ENCODE data around the gene GREB1.

Gene GREB1

DNA sequence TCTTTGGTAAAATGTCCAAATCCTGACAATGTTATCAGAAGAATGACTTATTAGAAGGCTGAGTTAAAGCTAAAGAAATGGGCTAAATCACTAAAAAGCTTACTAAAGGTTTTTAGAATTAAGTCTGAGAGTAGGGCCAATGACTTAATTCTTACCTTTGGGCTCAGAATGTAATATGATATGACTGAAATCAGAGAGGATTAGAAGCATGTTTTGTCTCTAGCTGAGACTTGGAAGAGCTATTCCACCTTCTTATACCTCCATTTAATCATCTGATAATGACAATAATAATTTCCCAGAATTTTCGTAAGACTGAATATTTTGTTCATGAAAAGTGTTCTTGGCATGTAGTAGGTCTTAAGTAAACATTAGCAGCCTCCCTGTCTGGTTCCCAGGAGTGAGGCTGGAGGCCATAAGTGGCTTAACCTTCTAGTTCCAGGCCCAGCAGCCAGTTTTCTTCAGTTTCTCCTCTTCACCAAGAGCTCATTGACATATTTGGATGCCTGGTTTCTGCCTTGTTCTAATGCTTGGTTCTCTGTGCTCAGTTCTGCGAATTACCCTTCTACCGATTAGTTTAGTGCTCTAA lies 42.4 kb upstream of the GREB1 start:
- Histone ChIP-seq H3K4me3 (ENCODE audit: insufficient read depth in 1 of 2, low read depth in 1 of 2, low read length in 2 of 2) (no peak overlapping the region), H2AFZ (ENCODE audit: low read depth, low read length) (no peak overlapping the region), H3K79me1 (replicated peaks; ENCODE audit: low read length, poor library complexity, severe bottlenecking) (no peaks in the 10 kb centered on the region), H3K23ac (ENCODE audit: low read length in 2 of 2) (no peak overlapping the region), H4K8ac (ENCODE audit: low read length) (no peak overlapping the region), H3K36me3 (ENCODE audit: control insufficient read depth in 1 of 2, insufficient read depth in 2 of 2, low read depth in 1 of 2, low read length in 2 of 2) (no peaks in the 10 kb centered on the region), H3K9me3 (ENCODE audit: control insufficient read depth, low read length) (no peaks in the 10 kb centered on the region), H2BK5ac (ENCODE audit: low read depth, low read length, poor library complexity, severe bottlenecking) (no peak overlapping the region), H3K4me1 (ENCODE audit: control insufficient read depth, insufficient read depth, low read depth, low read length) (peaks cover 3% of the 10 kb centered on the region), H3K27me3 (ENCODE audit: control insufficient read depth in 1 of 2, insufficient read depth in 1 of 2, low read length in 2 of 2) (peaks cover 28 to 52% of the 10 kb centered on the region in 2 experiments), H3K4ac (ENCODE audit: low read depth in 1 of 2, low read length in 2 of 2) (no peak overlapping the region), H2BK120ac (ENCODE audit: low read depth, low read length) (no peak overlapping the region), H3K9ac (ENCODE audit: low read length) (no peak overlapping the region), H3K4me2 (ENCODE audit: low read length, poor library complexity, severe bottlenecking) (no peak overlapping the region), H2BK15ac (ENCODE audit: low read depth, poor library complexity, severe bottlenecking) (no peak overlapping the region), H2BK12ac (ENCODE audit: low read length in 2 of 2) (no peak overlapping the region), H3K27ac (ENCODE audit: low read length, poor library complexity, severe bottlenecking) (no peak overlapping the region), H2AK5ac (ENCODE audit: low read length, severe bottlenecking) (no peak overlapping the region), H3K14ac (ENCODE audit: low read length in 2 of 2) (no peak overlapping the region), H3K18ac (ENCODE audit: low read depth in 1 of 2, low read length in 2 of 2) (no peak overlapping the region), H4K91ac (ENCODE audit: low read length) (no peak overlapping the region)
- DNase-seq, result no peak
- WGBS, result 95% methylated on average over 2 of the region's 3 CpGs

- Histone ChIP-seq H2AFZ (ENCODE audit: low read depth, low read length) (no peak overlapping the region), H4K8ac (ENCODE audit: low read length) (no peak overlapping the region), H3K4me2 (ENCODE audit: low read length, poor library complexity, severe bottlenecking) (no peak overlapping the region), H3K36me3 (ENCODE audit: control insufficient read depth in 1 of 2, insufficient read depth in 2 of 2, low read depth in 1 of 2, low read length in 2 of 2) (no peaks in the 10 kb centered on the region), H3K9me3 (ENCODE audit: control insufficient read depth, low read length) (no peaks in the 10 kb centered on the region), H2BK120ac (ENCODE audit: low read depth, low read length) (no peak overlapping the region), H3K79me1 (replicated peaks; ENCODE audit: low read length, poor library complexity, severe bottlenecking) (no peaks in the 10 kb centered on the region), H2BK12ac (ENCODE audit: low read length in 2 of 2) (no peak overlapping the region), H3K14ac (ENCODE audit: low read length in 2 of 2) (peak overlapping the region in 1 of 2 experiments; percentile 55), H3K4ac (ENCODE audit: low read depth in 1 of 2, low read length in 2 of 2) (no peak overlapping the region), H3K4me3 (ENCODE audit: insufficient read depth in 1 of 2, low read depth in 1 of 2, low read length in 2 of 2) (no peak overlapping the region), H2BK15ac (ENCODE audit: low read depth, poor library complexity, severe bottlenecking) (no peak overlapping the region), H3K18ac (ENCODE audit: low read depth in 1 of 2, low read length in 2 of 2) (no peak overlapping the region), H3K9ac (ENCODE audit: low read length) (no peak overlapping the region), H3K4me1 (ENCODE audit: control insufficient read depth, insufficient read depth, low read depth, low read length) (peaks cover 3% of the 10 kb centered on the region), H3K27me3 (ENCODE audit: control insufficient read depth in 1 of 2, insufficient read depth in 1 of 2, low read length in 2 of 2) (peaks cover 27 to 47% of the 10 kb centered on the region in 2 experiments), H3K23ac (ENCODE audit: low read length in 2 of 2) (no peak overlapping the region), H2AK5ac (ENCODE audit: low read length, severe bottlenecking) (no peak overlapping the region), H2BK5ac (ENCODE audit: low read depth, low read length, poor library complexity, severe bottlenecking) (no peak overlapping the region), H3K27ac (ENCODE audit: low read length, poor library complexity, severe bottlenecking) (no peak overlapping the region), H4K91ac (ENCODE audit: low read length) (no peak overlapping the region)
- 95% methylated on average over 3 of the region's 3 CpGs for WGBS
- no peak for DNase-seq
These were observed 41.6 kb upstream of the GREB1 start for GRCh38 chr2:11492244-11492643.

- peaks cover 3% of the 10 kb centered on the region for H3K4me1 ChIP-seq (ENCODE audit: control insufficient read depth, insufficient read depth, low read depth, low read length)
- WGBS, result no CpG with 5 or more reads among the region's 1 CpG
- DNase-seq, result no peak
These were observed 41.1 kb upstream of the GREB1 start for GRCh38 chr2:11492720-11493119.

DNA sequence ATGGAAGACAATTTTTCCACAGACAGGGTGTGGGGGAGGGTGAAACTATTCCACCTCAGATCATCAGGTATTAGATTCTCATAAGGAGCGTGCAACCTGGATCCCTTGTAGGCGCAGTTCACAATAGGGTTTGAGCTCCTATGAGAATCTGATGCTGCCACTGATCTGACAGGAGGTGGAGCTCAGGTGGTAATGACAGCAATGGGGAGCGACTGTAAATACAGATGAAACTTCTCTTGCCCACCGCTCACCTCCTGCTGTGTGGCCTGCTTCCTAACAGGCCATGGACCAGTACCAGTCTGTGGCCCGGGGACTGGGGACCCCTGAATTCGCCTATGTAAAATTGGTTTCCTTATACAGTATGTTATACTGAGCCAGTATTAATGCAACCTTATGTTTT lies 40.6 kb upstream of the GREB1 start:
- H3K18ac ChIP-seq (ENCODE audit: low read depth in 1 of 2, low read length in 2 of 2), result no peak overlapping the region
- H3K36me3 ChIP-seq (ENCODE audit: control insufficient read depth in 1 of 2, insufficient read depth in 2 of 2, low read depth in 1 of 2, low read length in 2 of 2), result no peaks in the 10 kb centered on the region
- H2BK12ac ChIP-seq (ENCODE audit: low read length in 2 of 2), result no peak overlapping the region
- H3K4me1 ChIP-seq (ENCODE audit: control insufficient read depth, insufficient read depth, low read depth, low read length), result peaks cover 3% of the 10 kb centered on the region
- H3K14ac ChIP-seq (ENCODE audit: low read length in 2 of 2), result no peak overlapping the region
- 92% methylated on average over 5 of the region's 6 CpGs for whole genome bisulfite sequencing
- no peak overlapping the region for H2AFZ ChIP-seq (ENCODE audit: low read depth, low read length)
- H3K23ac ChIP-seq (ENCODE audit: low read length in 2 of 2), result no peak overlapping the region
- H3K4me3 ChIP-seq (ENCODE audit: insufficient read depth in 1 of 2, low read depth in 1 of 2, low read length in 2 of 2), result no peak overlapping the region
- no peak overlapping the region for H3K9ac ChIP-seq (ENCODE audit: low read length)
- H3K79me1 ChIP-seq (replicated peaks; ENCODE audit: low read length, poor library complexity, severe bottlenecking), result no peaks in the 10 kb centered on the region
- H2BK5ac ChIP-seq (ENCODE audit: low read depth, low read length, poor library complexity, severe bottlenecking), result no peak overlapping the region
- no peak overlapping the region for H4K91ac ChIP-seq (ENCODE audit: low read length)
- H2BK15ac ChIP-seq (ENCODE audit: low read depth, poor library complexity, severe bottlenecking), result no peak overlapping the region
- no peak overlapping the region for H4K8ac ChIP-seq (ENCODE audit: low read length)
- H3K27ac ChIP-seq (ENCODE audit: low read length, poor library complexity, severe bottlenecking), result no peak overlapping the region
- H3K27me3 ChIP-seq (ENCODE audit: control insufficient read depth in 1 of 2, insufficient read depth in 1 of 2, low read length in 2 of 2), result peaks cover 26 to 37% of the 10 kb centered on the region in 2 experiments
- no peaks in the 10 kb centered on the region for H3K9me3 ChIP-seq (ENCODE audit: control insufficient read depth, low read length)
- no peak for DNase-seq
- no peak overlapping the region for H2BK120ac ChIP-seq (ENCODE audit: low read depth, low read length)
- H3K4me2 ChIP-seq (ENCODE audit: low read length, poor library complexity, severe bottlenecking), result no peak overlapping the region
- no peak overlapping the region for H3K4ac ChIP-seq (ENCODE audit: low read depth in 1 of 2, low read length in 2 of 2)
- no peak overlapping the region for H2AK5ac ChIP-seq (ENCODE audit: low read length, severe bottlenecking)

More at GRCh38 chr2:11492720-11493119, 41.1 kb upstream of the GREB1 start:
- Histone ChIP-seq H3K18ac (ENCODE audit: low read depth in 1 of 2, low read length in 2 of 2) (no peak overlapping the region), H3K4me2 (ENCODE audit: low read length, poor library complexity, severe bottlenecking) (no peak overlapping the region), H3K79me1 (replicated peaks; ENCODE audit: low read length, poor library complexity, severe bottlenecking) (no peaks in the 10 kb centered on the region), H3K9ac (ENCODE audit: low read length) (no peak overlapping the region), H3K27ac (ENCODE audit: low read length, poor library complexity, severe bottlenecking) (no peak overlapping the region), H2BK5ac (ENCODE audit: low read depth, low read length, poor library complexity, severe bottlenecking) (no peak overlapping the region), H4K8ac (ENCODE audit: low read length) (no peak overlapping the region), H4K91ac (ENCODE audit: low read length) (no peak overlapping the region), H2BK120ac (ENCODE audit: low read depth, low read length) (no peak overlapping the region), H3K4me3 (ENCODE audit: insufficient read depth in 1 of 2, low read depth in 1 of 2, low read length in 2 of 2) (no peak overlapping the region), H3K23ac (ENCODE audit: low read length in 2 of 2) (peak overlapping the region in 1 of 2 experiments; percentile 83), H2BK15ac (ENCODE audit: low read depth, poor library complexity, severe bottlenecking) (no peak overlapping the region), H3K27me3 (ENCODE audit: control insufficient read depth in 1 of 2, insufficient read depth in 1 of 2, low read length in 2 of 2) (peaks cover 26 to 43% of the 10 kb centered on the region in 2 experiments), H3K36me3 (ENCODE audit: control insufficient read depth in 1 of 2, insufficient read depth in 2 of 2, low read depth in 1 of 2, low read length in 2 of 2) (no peaks in the 10 kb centered on the region), H2AK5ac (ENCODE audit: low read length, severe bottlenecking) (no peak overlapping the region), H2BK12ac (ENCODE audit: low read length in 2 of 2) (no peak overlapping the region), H2AFZ (ENCODE audit: low read depth, low read length) (no peak overlapping the region), H3K4ac (ENCODE audit: low read depth in 1 of 2, low read length in 2 of 2) (no peak overlapping the region), H3K9me3 (ENCODE audit: control insufficient read depth, low read length) (no peaks in the 10 kb centered on the region), H3K14ac (ENCODE audit: low read length in 2 of 2) (peak overlapping the region in 1 of 2 experiments; percentile 55)

Data from mesenchymal stem cell (in vitro differentiated cells and primary cell).